ENCODE results near the gene DPH1.

Gene DPH1

DNA sequence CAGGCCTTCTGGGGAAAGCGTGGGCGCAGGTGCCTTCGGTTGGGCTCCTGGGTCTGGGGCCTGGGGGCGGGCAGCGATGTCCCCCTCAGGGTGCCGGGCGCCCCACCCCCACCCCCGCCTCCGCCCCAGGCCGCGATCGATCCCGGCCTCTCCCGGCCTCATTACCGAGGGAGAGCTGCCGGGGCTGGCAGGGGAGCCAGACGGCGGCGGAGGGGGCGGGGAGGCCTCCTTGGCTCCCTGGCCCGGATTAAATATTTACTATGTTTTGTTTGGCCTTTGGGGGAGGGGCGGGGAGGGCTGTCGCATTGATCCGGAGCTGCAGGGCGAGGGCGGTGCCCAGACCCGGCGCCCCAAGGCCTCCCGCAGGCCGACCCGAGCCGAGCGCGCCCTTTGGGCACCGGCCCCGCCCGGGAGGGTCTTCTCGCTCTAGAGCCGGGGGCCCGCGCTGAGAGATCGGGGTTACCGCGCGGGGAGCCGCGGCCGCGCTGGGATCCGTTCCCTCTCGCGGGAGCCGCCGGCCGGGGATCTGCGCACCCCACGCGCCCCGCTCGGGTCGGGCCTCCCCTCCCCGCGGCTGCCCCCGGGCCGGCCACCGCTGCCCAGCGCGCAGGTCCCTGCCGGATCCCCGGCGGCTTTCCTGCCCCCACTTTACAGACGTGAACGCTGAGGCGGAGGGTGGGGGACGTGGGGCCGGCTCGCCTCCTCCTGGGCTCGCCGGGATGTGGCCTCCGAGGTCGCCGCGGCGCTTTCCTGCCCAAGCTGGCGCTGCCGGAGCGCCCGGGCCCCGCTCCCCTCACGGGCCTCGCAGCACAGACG is 31.8 kb upstream of the DPH1 start:
- no peak for DNase-seq (ENCODE audit: low read depth)
- peak overlapping the region; percentile 22 for H3K4me3 ChIP-seq (ENCODE audit: low read length)
- TF ChIP-seq CTCF (conservative IDR thresholded peaks at IDR 0.05; ENCODE audit: low read depth, low read length) = no peak

- DNase-seq (ENCODE audit: low read depth) = no peak
Observed at GRCh38 chr17:1999557-2000251, 30.2 kb upstream of the DPH1 start.

GRCh38 chr17:2002767-2003329 is 27.1 kb upstream of the DPH1 start:
- DNase-seq (ENCODE audit: low read depth) = no peak
- no peak overlapping the region for H3K4me3 ChIP-seq (ENCODE audit: low read length)
- no peak for TF ChIP-seq CTCF (conservative IDR thresholded peaks at IDR 0.05; ENCODE audit: low read depth, low read length)

More at GRCh38 chr17:1999557-2000251, 30.2 kb upstream of the DPH1 start:
- H3K4me3 ChIP-seq (ENCODE audit: low read length) = no peak overlapping the region
- no peak for TF ChIP-seq CTCF (conservative IDR thresholded peaks at IDR 0.05; ENCODE audit: low read depth, low read length)

DNA sequence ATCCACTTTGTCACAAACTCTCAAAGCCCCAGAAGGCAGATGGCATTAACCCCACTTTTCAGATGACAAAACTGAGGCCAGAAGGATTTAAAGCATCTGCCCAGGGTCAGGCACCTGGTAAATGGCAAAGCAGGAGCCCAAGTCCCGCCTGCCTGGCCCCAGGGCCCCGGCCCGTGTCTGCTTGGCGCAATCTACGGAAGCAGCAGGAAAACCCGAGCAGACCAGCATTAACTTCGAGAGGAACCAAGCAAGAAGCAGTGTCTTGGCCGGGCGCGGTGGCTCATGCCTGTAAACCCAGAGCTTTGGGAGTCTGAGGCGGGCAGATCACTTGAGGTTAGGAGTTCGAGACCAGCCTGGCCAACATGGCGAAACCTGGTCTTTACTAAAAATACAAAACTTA is 26.4 kb upstream of the DPH1 start:
- TF ChIP-seq CTCF (conservative IDR thresholded peaks at IDR 0.05; ENCODE audit: low read depth, low read length) = no peak
- DNase-seq (ENCODE audit: low read depth) = no peak
- no peak overlapping the region for H3K4me3 ChIP-seq (ENCODE audit: low read length)

- TF ChIP-seq CTCF (conservative IDR thresholded peaks at IDR 0.05; ENCODE audit: low read depth, low read length) = no peak
- DNase-seq (ENCODE audit: low read depth) = no peak
- H3K4me3 ChIP-seq (ENCODE audit: low read length) = no peak overlapping the region
Observed at GRCh38 chr17:2004435-2004952, 25.5 kb upstream of the DPH1 start.

DNA sequence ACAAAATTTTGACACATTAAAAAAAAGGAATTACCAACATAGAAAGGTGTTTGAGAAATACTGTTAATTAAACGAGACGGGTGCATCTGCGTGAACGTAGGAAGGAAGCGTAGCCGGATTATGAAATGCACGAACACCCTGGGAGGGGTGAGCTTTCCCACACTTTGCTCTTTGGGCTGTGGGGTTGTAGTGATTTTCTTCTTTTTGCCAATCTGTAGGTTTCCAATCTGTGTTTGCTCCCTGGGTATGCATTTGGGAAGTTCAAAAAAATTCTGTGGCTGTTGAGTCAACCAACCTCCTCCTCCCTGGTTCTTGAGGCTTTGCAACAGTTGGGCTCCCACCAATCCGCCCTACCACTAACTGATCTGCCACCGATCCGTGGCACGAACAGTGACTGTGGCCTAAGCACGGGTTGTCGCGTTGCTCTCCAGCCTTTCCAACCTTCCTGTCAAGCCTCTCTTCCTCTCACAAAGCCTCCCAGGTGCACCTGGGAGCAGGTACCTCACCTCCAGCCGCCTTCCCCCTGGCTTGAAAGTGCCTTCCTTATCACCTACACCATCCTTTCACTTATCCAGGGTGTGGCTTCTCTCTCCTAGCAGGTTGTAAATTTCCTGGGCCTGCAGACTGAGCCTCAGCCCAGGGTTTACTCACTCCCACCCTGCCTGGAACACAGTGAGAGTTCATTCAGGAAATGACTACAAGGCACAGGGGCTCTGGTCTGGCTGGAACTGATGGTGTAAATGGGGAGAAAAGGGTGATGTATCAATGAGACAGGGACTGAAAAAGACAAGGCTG is 21.4 kb upstream of the DPH1 start:
- no peak for DNase-seq (ENCODE audit: low read depth)
- no peak for TF ChIP-seq CTCF (conservative IDR thresholded peaks at IDR 0.05; ENCODE audit: low read depth, low read length)
- H3K4me3 ChIP-seq (ENCODE audit: low read length) = no peak overlapping the region

Data from retinal pigment epithelial cell (primary cell).